Measurements from ENCODE around the gene TBC1D22A.

TBC1D22A gene

DNA sequence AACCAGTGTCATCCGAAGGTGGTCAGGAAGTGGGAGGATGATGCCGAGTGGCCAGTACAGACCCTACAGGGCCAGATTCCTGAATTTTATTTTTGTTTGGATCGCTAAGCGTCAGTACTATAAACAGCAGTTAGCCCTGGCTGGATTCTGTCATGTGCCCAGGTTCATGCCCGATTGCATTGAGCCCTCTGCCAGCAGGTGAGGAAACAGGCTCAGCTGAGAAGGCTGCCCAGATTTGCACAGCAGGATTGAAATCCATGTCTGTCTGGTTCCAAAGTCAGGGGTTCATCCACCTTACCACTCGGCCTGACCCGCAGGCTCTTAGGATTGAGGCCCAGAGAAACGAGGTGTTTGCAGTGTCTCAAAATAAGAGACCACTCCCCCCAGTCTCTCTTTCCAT, 9.1 kb upstream of the TBC1D22A start:
- no peak for DNase-seq (ENCODE audit: low spot score)

DNA sequence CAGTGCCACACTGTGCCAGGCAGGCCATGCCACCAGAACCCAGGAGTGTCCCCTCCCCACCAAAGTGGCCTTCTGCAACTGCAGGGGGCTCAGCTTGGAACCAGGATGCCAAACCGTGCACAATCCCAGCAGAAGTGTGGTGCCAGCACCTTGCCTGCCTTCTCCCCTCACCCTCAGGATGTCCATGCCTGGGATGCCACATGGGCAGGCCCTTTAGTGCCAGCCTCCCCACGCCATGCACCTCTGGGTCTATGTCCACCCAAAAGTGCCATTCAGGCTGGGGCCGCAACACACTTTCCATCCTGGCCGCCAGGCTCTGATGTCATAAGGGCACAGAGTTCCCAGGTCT, 8.7 kb upstream of the TBC1D22A start:
- DNase-seq (ENCODE audit: low spot score): no peak

DNA sequence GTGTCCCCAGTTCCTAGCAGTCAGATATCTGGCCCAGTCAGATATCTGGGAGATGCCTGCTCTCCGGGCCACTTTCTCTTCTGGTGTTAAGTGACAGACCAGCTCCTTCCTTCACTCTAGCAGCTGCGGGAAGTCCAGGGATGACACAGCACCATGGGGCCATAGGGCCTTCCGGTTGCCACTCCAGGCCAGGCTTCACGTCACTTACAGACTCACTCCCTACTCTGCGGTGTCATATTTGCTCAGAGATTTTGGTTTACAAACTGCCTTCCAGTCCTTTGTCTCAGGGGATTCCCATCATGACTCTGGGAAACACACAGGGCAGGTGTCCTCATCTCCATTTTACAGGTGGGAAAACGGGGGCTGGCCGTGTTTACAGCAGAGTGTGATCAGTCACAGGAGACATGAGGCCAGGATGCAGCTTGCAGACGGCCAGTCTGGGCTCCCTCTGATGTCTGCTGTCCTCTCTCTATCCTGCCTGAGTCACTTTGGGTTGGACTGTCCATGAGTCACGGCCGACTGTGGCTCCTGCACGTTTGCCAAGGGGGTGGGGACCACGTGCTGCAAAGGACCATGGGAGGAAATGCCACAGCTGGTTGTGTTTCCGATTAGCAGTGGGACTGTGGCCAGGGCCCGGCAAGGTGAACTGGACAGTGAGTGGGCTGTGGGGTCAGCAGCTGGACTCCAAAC, 8.2 kb upstream of the TBC1D22A start:
- DNase-seq (ENCODE audit: low spot score): no peak

DNA sequence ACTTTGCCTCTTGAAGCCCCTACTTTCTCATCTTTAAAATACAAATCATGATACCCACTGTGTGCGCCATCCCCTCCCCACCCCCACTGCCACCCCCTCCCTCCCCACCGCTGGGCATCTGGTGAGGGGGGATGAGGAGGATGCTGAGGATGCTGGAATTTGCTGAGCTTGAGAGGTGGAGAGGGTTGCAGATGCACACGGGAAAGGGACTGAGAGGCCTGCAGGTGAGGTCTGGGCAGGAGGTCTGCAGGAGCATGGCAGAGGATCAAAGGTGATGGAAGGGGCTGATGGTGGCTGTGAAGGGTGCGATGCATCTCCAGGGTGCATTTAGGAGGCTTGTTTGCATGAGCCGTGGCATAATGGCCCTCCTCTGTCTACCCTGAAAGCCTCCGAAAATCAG, 7.6 kb upstream of the TBC1D22A start:
- no peak for DNase-seq (ENCODE audit: low spot score)

DNA sequence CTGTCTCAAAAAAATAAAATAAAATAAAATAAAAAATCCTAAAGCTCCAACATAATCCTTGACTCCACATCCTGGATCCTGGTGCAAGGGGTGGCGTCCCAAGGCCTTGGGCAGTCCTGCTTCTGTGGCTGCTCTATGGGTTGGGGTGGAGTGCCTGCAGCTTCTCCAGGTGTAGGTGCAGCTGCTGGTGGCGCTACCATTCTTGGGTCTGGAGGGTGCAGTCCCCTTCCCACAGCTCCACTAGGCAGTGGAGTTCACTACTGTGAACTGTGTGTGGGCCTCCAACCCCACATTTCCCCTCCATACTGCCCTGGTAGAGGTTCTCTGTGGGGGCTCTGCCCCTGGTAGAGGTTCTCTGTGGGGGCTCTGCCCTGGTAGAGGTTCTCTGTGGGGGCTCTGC, 6.9 kb upstream of the TBC1D22A start:
- DNase-seq (ENCODE audit: low spot score): no peak

DNA sequence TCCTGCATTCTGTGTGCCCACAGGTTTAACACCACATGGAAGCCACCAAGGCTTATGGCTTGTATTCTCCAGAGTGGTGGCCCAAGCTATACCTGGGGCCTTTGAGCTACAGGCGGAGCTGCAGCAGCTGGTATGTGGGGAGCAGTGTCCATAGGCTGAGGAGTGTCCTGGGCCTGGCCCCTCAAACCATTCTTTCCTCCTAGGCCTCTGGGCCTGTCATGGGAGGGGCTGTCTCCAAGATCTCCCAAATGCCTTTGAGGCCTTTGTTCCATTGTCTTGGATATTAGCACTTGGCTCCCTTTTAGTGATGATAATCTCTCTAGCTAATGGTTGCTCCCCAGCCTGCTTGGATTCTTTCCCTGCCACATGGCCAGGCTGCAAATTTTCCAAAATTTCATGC, 6.4 kb upstream of the TBC1D22A start:
- DNase-seq (ENCODE audit: low spot score): no peak

DNA sequence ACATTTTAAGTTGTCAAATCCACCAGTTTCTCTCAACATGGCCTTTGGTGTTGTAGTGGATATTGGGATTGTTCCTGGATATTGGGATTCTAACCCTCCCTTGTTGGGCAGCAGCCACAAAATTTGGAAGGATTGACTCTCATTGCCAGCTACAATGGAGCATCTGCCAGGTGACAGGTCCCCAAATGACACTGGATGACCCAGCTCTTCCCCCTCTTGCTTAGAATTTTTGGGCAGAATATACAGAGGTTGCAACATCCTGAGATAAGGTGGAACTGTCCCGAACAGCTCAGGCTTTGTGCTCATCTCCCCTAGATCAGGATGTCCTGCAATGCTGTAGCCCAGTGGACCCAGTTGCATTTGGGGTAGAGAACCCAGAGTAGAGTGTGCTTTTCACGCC, 5.3 kb upstream of the TBC1D22A start:
- no peak for DNase-seq (ENCODE audit: low spot score)

DNA sequence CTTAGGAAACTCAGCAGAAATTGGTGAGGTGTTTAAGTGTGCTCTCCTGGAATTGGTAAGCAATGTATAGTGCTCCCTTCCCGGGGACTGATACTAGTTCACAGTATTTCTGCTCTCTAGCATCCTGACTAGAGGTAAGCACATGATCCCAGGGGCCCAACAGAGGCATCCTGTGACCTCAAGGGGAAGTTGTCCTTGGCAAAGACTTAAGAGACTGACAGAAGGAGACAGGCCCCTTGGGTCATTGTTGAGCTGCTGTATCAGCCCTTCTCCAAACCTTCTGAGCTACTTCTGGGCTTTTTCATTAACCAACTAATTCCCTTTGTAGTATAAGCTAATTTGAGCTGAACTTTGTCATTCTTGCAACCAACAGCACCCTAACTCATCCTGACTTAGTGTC, 4.3 kb upstream of the TBC1D22A start:
- no peak for DNase-seq (ENCODE audit: low spot score)

DNA sequence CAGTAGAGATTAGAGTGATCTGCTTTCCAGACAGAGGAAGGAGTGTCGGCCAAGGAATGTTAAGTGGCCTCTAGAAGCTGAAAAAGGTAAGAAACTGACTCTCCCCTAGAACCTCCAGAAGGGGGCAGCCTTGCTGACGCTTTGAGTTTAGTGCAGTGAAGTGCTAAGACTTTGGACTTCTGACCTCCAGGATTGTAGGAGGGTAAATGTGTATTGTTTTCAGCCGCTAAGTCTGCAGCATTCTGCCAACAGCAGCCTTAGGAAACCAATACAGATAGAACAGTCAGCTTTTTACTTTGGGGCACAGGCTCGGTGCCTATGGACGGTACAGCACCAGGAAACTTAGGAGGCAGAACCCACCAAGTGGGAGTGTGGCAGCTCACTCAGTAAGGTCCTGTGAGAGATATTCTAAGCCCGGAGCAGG, 3.6 kb upstream of the TBC1D22A start:
- peak; percentile 50 for DNase-seq (ENCODE audit: low spot score)

DNA sequence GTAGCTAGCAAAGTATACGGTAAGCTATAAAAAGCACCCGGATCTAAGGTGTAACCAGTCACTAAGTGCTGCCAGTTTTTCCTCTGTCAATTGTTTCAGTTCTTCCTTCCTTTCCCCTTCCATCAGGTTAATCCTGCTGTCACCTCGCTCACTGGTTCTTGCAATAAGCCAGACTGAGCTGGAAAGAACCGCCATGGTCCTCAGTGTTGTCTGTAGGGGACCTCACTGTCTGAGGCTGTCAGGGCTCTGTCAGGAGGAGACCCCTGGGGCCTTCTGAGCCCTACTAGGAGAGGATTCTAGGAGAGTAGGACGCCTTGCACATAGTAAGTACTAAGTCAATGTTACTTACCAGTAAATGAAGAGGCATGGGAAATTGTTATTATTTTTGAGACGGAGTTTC, 1.4 kb upstream of the TBC1D22A start:
- no peak for DNase-seq (ENCODE audit: low spot score)

DNA sequence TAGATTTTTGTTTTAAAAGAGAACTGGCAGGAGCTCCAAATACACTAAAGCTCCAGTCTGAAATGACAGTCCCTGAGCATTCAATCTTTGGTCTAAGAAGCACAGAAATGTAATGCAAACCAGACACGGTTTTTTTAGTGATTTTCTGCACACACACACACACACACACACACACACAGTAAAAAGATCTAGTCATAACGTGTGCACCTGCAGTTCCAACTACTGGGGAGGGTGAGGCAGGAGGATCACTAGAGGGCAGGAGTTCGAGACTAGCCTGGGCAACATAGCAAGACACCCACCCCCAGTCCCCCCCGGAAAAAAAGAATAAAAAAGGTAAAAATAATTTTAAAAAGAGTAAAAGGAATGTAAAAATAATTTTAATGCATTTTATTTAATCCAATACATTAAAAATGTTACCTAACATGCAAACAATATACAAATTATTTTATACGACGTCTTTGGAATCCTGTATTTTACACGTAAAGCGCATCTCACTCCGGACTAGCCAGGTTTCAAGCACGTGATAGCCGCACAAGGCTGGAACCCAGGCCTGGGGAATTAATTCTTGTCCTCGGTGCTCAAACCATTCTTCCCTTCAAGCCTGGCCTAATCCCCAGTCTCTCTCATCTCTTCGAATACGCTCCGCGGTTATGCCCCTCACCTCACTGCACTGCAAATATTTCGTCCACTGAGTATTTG, 762 bp upstream of the TBC1D22A start:
- no peak for DNase-seq (ENCODE audit: low spot score)

DNA sequence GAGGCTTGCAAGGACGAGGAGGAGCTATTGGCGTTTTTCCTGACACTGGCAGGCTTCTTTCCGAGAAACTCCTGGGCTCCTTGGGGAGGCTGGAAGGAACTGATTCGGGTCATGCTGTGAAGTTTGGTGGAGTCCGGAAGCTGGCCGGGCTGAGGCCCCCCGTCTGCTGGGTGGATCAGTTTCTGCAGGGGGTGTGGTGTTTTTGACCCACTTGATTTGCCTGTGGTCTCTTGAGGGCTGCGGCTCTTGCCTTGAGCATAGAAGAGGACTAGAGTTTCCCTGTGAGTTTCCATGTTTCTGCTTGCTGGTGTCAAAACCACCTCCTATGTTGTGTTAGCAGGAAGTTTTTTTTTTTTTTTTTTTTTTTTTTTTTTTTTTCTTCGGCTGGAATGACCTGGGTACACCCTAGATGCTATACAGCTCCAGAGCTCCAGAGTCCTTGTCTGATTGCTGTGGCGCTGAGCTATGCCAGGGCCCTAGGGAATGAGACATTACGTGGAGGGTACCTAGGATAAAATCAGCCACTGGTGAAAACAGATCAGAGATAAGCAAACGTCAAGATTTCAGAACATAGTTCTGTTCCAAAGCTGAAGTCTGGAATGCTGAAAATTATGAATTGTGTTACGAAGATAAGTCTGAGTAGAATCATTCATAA, 728 bp downstream of the TBC1D22A start:
- DNase-seq (ENCODE audit: low spot score): peak; percentile 27

DNA sequence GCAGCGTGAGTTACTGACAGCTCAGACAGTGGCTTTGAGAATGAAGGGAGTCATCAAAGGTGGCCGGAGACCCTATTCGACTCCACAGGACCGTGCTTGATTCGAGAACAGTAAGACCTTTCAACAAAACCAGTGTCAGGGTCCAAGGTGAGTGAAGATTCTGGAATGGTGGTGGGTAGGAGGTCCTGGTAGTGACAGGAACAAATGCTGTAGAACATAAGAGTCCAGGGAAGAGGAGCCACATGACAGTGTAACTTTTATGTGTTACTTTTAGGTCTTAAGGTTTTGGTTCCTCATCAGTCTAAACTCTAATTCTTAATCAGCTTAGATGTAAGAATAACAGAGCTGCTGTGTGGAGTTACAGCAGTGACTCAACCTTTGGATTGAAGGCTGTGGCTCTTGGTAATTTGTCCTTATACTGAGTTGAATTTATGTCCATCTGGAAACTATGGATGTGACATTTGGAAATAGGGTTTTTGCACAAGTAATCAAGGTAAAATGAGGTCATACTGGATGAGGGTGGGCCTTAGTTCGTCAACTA, 1.8 kb downstream of the TBC1D22A start:
- no peak for DNase-seq (ENCODE audit: low spot score)

DNA sequence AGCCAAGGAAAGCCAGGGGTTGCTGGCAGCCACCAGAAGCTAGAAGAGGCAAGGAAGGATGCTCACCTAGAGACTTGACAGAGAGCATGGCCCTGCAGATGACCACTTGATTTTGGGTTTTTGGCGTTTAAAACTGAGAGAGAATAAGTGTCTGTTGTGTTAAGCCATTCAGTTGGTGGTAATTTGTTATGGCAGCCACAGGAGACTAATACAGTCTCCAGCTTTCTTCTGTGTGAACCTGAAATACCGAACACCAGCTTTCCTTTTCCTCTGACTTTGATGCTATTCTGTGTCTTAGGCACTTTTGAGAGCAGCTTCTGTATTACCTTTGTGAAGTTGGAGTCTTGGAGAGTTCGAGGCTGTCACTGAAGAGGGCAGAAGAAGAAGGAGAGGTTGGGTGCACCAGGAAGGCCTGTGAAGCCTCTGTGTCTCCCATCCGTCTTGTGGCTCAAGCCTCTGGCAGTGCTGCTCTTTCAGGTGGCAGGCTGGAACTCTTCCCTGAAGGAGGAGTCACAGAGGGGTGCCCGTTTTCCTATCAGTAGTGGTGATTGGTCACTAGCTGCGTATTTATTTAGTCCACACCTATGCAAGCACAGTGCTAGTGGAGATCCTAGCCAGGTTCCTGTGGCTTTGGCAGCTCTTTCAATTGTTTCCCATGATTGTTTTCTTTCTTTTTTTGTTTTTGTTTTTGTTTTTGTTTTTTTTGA, 2.5 kb downstream of the TBC1D22A start:
- DNase-seq (ENCODE audit: low spot score): no peak

DNA sequence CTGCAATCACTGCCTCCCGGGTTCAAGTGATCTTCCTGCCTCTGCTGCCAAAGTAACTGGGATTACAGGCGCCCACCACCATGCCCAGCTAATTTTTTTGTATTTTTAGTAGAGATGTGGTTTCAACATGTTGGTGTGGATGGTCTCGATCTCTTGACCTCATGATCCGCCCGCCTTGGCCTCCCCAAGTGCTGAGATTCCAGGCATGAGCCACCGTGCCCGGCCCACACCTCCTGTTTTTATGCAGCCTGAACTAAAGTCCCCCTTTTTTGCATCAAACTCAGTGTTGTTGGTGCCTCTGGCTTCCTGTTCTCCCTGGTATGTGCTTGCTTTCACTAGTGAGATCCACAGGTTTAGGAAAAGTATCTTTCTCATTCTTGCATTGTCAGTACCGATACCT, 4.2 kb downstream of the TBC1D22A start:
- DNase-seq (ENCODE audit: low spot score): no peak

DNA sequence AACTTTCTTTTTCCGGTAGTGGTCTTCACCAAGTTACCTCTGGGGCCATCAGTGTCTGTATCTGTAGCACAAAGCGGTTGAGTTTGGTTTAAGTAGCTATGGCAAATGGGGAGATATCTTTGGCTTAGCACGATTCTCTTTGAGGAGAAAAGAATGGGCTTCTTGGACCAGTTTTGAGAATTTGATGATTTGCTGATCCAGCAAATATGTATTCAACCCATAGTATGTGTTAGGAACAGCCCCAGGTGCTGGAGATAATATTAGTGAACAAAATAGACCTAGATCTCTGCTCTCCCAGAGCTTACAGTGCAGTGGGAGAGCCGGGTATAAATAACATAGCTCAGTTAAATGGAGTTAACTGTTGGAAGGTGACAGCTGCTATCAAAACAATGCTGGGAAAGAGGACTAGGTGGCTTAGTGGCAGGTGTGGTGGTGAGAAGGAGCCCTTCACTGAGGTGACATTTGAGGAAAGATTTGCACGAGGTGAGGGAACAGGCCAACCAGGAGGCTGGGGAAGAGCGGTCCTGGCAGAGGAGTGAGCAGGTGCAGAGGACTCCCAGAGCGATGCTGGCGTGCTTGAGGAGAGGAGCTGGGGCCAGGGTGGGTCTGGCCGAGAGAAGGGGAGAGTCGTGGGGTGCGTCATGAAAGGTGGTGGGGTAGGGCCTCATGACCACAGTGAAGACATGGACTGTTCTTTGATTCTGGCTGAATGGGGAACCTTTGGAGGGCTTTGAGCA, 5.0 kb downstream of the TBC1D22A start:
- no peak for DNase-seq (ENCODE audit: low spot score)

DNA sequence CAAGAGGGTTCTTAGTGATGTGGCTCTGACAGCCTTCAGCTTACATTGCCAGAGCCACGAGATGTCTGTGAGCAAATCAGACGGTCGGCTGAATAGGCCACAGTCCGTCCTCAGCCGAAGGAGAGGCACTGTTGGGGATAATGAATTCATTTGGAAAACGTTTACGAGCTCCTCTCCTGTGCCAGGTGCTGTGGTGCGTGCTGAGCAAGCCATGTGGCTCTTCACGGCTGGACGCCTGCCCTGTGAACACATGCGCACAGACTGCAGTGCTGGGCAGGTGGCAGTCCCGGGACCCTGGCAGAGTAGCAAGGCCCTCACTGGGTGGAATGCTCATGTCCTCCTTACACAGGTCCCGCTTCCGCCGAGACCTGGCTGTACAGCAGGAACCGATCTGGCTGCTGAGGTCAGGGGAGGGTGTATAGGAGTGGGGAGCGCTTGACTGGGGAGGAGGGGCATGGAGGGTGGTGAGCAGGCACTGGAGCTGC, 6.8 kb downstream of the TBC1D22A start:
- DNase-seq (ENCODE audit: low spot score): peak; percentile 53

DNA sequence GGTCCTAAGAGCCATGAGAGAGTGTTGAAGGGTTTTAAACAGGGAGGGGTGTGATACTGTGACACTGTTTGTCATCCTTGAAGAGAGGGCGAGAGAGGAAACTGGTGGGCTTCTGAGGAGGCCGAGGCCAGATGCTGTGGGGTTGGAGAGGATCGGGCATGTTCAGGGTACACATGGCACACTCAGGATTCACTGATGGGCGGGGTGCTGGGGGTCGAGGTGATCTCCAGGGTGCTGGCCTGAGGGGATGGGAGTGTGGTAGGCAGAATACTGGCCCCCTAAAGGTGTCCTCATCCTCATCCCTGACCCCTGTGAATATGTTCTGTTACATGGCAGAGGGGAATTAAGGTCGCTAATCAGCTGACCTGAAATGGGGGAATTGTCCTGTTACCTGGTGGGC, 7.3 kb downstream of the TBC1D22A start:
- no peak for DNase-seq (ENCODE audit: low spot score)

DNA sequence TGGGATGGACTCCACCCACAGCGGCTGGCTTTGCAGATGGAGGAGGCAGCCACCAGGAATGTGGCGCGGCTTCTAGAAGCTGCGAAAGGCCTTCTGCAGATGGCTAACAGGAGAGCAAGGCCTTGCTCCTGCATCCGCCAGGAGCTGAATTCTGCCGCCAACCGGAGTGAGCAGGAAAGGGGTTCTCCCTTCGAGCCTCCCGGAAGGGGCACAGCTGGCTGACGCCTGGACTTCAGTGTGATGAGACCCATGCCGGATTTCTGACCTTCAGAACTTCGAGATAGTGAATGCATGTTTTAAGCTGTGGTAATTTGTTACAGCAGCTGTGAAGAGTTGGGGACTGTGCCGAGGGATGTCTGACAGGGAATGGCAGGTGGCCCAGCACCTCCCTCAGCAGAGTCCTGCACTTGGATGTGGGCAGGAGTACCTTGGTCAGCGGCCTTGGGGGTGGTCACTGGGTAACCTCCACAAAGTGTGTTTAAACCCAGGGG, 7.7 kb downstream of the TBC1D22A start:
- DNase-seq (ENCODE audit: low spot score): no peak

DNA sequence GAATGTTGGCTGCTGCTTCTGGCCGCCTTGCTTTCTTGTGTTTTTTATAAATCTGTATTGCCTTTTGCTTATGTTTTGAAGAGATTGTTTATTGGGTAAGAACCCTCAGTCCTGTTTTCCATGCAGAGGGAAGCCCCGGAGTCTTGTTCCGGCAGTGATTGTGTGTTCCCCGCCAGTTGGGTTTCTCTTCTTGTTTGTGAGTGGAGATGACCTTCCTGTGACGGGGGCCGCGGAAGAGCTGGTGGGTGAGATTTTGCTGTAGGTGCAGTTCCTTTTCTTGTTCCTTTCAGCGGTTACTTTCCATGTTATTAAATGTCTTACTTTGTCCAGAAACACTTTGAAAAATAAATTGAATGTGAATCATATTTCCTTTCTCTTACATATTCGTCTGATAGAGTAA, 8.3 kb downstream of the TBC1D22A start:
- peak; percentile 51 for DNase-seq (ENCODE audit: low spot score)

DNA sequence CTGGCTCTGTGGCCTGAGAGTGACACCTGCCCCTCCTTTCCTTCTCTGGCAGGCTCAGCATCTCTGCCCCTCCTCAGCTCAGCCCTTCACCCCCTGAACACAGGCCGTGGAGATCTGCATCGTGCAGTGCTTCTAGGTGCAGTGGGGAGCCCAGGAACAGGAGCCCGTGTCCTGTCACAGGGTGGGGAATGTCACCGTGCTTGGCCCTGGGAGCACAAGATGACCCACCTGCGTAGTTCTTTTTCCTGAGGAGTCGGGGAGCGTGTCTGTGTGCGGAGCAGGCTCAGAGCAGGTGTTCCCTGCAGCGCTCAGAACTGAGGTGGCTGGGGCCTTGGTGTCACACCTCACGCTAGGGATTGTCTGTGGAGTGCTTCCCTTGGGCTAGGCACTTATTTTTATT, 10.6 kb downstream of the TBC1D22A start:
- DNase-seq (ENCODE audit: low spot score): no peak

Measured in globus pallidus (tissue), 1 donor.